IMR-90 (cell line): ENCODE measurements around the gene GPR152.

Experiments
- CTCF ChIP-seq: conservative IDR thresholded peaks from 2 replicates; pipeline ENCODE4 v1.5.1; 2012; ENCODE audit warnings: mild to moderate bottlenecking, low read depth, low read length, improper control_type of control experiment
- ELK1 ChIP-seq: fragments of 150-350 bp; IDR thresholded peaks from 2 replicates; pipeline ENCODE4 v1.6.1; 2016; ENCODE audit warnings: low read depth, mild to moderate bottlenecking, low read length, moderate library complexity, borderline replicate concordance
- FOS ChIP-seq: fragments of 150-350 bp; IDR thresholded peaks from 2 replicates; pipeline ENCODE4 v1.6.1; 2016; ENCODE audit warnings: low read depth, low read length
- POLR2A ChIP-seq: IDR thresholded peaks from 2 replicates; pipeline ENCODE4 v1.6.1; 2012; ENCODE audit warnings: mild to moderate bottlenecking, low read depth, low read length
- RFX5 ChIP-seq: IDR thresholded peaks from 2 replicates; pipeline ENCODE4 v1.8.0; 2012; ENCODE audit warnings: low read depth, mild to moderate bottlenecking, low read length, moderate library complexity
- SMC3 ChIP-seq: fragments of 150-350 bp; IDR thresholded peaks from 2 replicates; pipeline ENCODE4 v1.6.1; 2016; ENCODE audit warnings: low read depth, mild to moderate bottlenecking, antibody characterized with exemption, low read length, moderate library complexity
- TF ChIP-seq, protein P1 (sequence below): fragments of 150-350 bp; IDR thresholded peaks from 2 replicates; pipeline ENCODE4 v1.6.1; 2017; ENCODE audit warnings: mild to moderate bottlenecking, antibody characterized with exemption, low read length, low read depth

DNA sequence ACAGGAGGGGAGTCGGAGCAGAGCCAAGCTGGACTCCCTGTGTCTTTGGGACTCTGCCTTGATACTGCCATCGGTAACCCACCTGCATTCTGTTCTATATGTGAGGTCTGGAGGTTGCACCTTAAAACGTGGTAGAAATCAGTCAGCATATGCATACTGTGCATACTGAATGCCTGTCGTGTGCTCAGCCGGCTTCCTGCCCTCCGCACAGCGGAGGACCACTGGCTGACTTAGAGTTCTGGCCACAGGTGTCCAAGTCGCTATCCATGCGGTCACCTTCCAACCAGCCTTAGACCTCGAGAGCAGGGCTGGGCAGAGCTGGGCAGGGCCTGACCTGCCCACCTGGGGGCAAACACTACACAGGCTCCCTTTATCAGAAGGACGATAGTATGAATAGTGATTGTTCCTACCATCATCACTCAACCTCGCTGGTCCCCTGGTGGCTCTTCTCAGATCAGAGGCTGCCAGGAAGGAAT, 44.8 kb downstream of the GPR152 start:
- TF ChIP-seq CTCF (no peak), POLR2A (no peak), RFX5 (no peak), FOS (no peak), SMC3 (no peak), ELK1 (no peak)
- TF ChIP-seq, protein P1, sequence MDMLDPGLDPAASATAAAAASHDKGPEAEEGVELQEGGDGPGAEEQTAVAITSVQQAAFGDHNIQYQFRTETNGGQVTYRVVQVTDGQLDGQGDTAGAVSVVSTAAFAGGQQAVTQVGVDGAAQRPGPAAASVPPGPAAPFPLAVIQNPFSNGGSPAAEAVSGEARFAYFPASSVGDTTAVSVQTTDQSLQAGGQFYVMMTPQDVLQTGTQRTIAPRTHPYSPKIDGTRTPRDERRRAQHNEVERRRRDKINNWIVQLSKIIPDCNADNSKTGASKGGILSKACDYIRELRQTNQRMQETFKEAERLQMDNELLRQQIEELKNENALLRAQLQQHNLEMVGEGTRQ, result no peak
